Caco-2 (cell line): ENCODE results near the gene SMIM10L1. TPM values are rescaled to one million over a fixed set of nuclear protein-coding genes. Genes with fewer than 3 reads are reported as not detected.

Source experiments
- BruUV-seq: library from RNA; stranded (reverse); fragments of 400-500 nt; replicated peaks from 2 replicates; lab custom pipeline; 2021; lab: Mats Ljungman, UMichigan
- CTCF ChIA-PET: fragments of 300-600 bp; sonication (Branson Sonifier 250); formaldehyde crosslinking; loops from one replicate; lab custom pipeline; 2022; ENCODE audit warnings: antibody characterized with exemption; lab: Charles Lee
- POLR2A ChIA-PET: fragments of 300-600 bp; sonication (Branson Sonifier 250); formaldehyde crosslinking; loops from one replicate; lab custom pipeline; 2022; ENCODE audit warnings: antibody characterized with exemption; lab: Charles Lee
- DNase-seq, 2 experiments: peaks; one replicate each; pipeline versions ENCODE4 v3.0.0 to v3.0.0-alpha.2; 2020 to 2022
- H3K27me3 ChIP-seq: replicated peaks from 2 replicates; pipeline ENCODE4 v1.6.0; 2011; ENCODE audit warnings: low read length; ENCODE audit not compliant: control insufficient read depth, insufficient read depth
- H3K36me3 ChIP-seq: 2 replicates; pipeline ENCODE4 v1.5.1; 2011; ENCODE audit warnings: low read length; ENCODE audit not compliant: control insufficient read depth, insufficient read depth
- H3K4me1 ChIP-seq: fragments of 250-450 bp; sonication (Bioruptor Pico); 2 replicates; pipeline ENCODE4 v1.5.1; 2020; ENCODE audit warnings: mild to moderate bottlenecking
- H3K4me3 ChIP-seq: 2 replicates; pipeline ENCODE4 v1.5.1; 2011; ENCODE audit warnings: low read depth, mild to moderate bottlenecking, control low read depth, low read length
- H3K9me3 ChIP-seq: fragments of 250-450 bp; sonication (Bioruptor Pico); 2 replicates; pipeline ENCODE4 v1.5.1; 2020; ENCODE audit warnings: mild to moderate bottlenecking, moderate library complexity
- H3K27ac Mint-ChIP-seq: one replicate; pipeline ENCODE4 v1.8.0; 2022; ENCODE audit warnings: mixed read lengths; ENCODE audit not compliant: unreplicated experiment
- H3K27me3 Mint-ChIP-seq: one replicate; pipeline ENCODE4 v1.8.0; 2022; ENCODE audit warnings: mixed read lengths; ENCODE audit not compliant: insufficient read depth, unreplicated experiment
- H3K36me3 Mint-ChIP-seq: one replicate; pipeline ENCODE4 v1.8.0; 2022; ENCODE audit warnings: mild to moderate bottlenecking, mixed read lengths; ENCODE audit not compliant: insufficient read depth, unreplicated experiment
- H3K4me1 Mint-ChIP-seq: one replicate; pipeline ENCODE4 v1.8.0; 2022; ENCODE audit warnings: low read depth, mixed read lengths; ENCODE audit not compliant: unreplicated experiment
- H3K4me3 Mint-ChIP-seq: one replicate; pipeline ENCODE4 v1.8.0; 2022; ENCODE audit warnings: mild to moderate bottlenecking, moderate library complexity, mixed read lengths; ENCODE audit not compliant: unreplicated experiment
- H3K9me3 Mint-ChIP-seq: one replicate; pipeline ENCODE4 v1.8.0; 2022; ENCODE audit warnings: mixed read lengths; ENCODE audit not compliant: unreplicated experiment
- intact Hi-C: fragments of 100-400 bp; cut with micrococcal nuclease; formaldehyde crosslinking; loops from one replicate; pipeline ENCODE4 v1.10.0; 2022; ENCODE audit not compliant: unreplicated experiment
- total RNA-seq: library from RNA; stranded (reverse); gene quantifications from 2 replicates; pipeline ENCODE4 v1.2.3, GENCODE V29; 2022
- TF ChIP-seq, protein P1 (sequence below), 2 experiments: fragments of 200-600 bp in 1 of 2; IDR thresholded peaks; 1 replicate in 1 of 2; 2 replicates in 1 of 2; pipeline versions ENCODE4 v1.5.1 to v1.8.0; 2011 to 2022; ENCODE audit warnings: antibody characterized with exemption in 1 of 2, control low read depth in 1 of 2, inconsistent platforms in 1 of 2, low read depth in 1 of 2, low read length in 1 of 2, mild to moderate bottlenecking in 1 of 2, moderate library complexity in 1 of 2; ENCODE audit not compliant: insufficient read depth in 1 of 2, severe bottlenecking in 1 of 2, unreplicated experiment in 1 of 2

SMIM10L1 gene
- total RNA-seq, 1 experiment from 2014 or later, result 24.9 TPM

DNA sequence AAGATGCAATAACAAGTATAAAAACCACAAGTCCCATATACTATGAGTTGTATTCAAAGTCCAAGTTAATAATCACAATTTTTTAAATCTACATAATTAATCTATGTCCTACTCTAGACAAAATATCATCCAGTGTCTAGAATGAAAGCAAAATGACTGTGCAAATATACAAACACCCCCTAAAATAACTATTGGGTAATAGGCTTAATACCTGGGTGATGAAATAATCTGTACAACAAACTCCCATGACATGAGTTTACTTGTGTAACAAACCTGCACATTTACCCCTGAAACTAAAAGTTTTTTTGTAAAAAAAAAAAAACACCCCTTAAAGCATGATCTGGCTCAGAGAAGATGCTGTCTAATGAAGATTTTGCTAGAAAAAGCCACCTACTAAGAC is 11.5 kb downstream of the SMIM10L1 start:
- no peaks in the 10 kb centered on the region for H3K4me1 Mint-ChIP-seq
- H3K27me3 Mint-ChIP-seq, result peaks cover 2% of the 10 kb centered on the region

DNA sequence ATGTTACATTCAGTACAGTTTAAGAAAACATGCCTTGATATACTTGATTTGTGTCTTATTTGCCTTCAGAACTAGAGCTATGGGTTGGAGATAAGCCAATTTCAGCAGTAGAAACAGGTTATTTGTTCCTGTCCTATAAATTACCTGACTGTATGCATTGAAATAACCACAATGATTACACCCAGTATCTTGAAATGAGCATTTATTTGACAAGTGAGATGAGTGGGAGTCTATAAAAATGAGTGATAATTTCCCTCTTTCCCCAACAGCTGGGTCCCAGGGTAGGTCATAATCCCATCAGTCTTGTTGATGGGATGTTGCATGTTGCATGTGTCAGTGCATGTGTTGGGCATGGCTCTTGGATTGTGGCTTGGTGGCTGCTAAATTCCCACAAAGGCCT is 12.0 kb downstream of the SMIM10L1 start:
- Mint-ChIP-seq H3K27me3 (peaks cover 2% of the 10 kb centered on the region), H3K4me3 (no peak overlapping the region), H3K27ac (no peak overlapping the region), H3K36me3 (no peaks in the 10 kb centered on the region), H3K4me1 (no peaks in the 10 kb centered on the region), H3K9me3 (no peaks in the 10 kb centered on the region)
- no peak for DNase-seq
- H3K27me3 ChIP-seq, result no peaks in the 10 kb centered on the region
- no TSS peak for BruUV-seq
- no peaks in the 10 kb centered on the region for H3K4me1 ChIP-seq
- H3K4me3 ChIP-seq, result no peak overlapping the region
- ChIA-PET POLR2A (interaction anchor here (0.8 kb wide), 1 partner anchor 12 kb away, joined by 5 read pairs; no protein-coding TSS in a partner anchor), CTCF (no interaction called here)
- intact Hi-C loops, result no loop called here
- TF ChIP-seq, protein P1, sequence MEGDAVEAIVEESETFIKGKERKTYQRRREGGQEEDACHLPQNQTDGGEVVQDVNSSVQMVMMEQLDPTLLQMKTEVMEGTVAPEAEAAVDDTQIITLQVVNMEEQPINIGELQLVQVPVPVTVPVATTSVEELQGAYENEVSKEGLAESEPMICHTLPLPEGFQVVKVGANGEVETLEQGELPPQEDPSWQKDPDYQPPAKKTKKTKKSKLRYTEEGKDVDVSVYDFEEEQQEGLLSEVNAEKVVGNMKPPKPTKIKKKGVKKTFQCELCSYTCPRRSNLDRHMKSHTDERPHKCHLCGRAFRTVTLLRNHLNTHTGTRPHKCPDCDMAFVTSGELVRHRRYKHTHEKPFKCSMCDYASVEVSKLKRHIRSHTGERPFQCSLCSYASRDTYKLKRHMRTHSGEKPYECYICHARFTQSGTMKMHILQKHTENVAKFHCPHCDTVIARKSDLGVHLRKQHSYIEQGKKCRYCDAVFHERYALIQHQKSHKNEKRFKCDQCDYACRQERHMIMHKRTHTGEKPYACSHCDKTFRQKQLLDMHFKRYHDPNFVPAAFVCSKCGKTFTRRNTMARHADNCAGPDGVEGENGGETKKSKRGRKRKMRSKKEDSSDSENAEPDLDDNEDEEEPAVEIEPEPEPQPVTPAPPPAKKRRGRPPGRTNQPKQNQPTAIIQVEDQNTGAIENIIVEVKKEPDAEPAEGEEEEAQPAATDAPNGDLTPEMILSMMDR (IDR thresholded peaks at IDR 0.05; ENCODE audit: insufficient read depth in 1 of 2, low read depth in 1 of 2, low read length in 1 of 2, severe bottlenecking in 1 of 2, unreplicated experiment in 1 of 2), result no peak
- H3K9me3 ChIP-seq, result no peaks in the 10 kb centered on the region
- no peaks in the 10 kb centered on the region for H3K36me3 ChIP-seq

More for the DNA sequence above, 11.5 kb downstream of the SMIM10L1 start:
- Histone ChIP-seq H3K4me3 (no peak overlapping the region), H3K9me3 (no peaks in the 10 kb centered on the region), H3K4me1 (no peaks in the 10 kb centered on the region), H3K36me3 (no peaks in the 10 kb centered on the region), H3K27me3 (no peaks in the 10 kb centered on the region)
- H3K9me3 Mint-ChIP-seq, result no peaks in the 10 kb centered on the region
- intact Hi-C loops, result no loop called here
- no peak overlapping the region for H3K27ac Mint-ChIP-seq
- H3K4me3 Mint-ChIP-seq, result no peak overlapping the region
- no peaks in the 10 kb centered on the region for H3K36me3 Mint-ChIP-seq
- TF ChIP-seq, protein P1 (IDR thresholded peaks at IDR 0.05; ENCODE audit: insufficient read depth in 1 of 2, low read depth in 1 of 2, low read length in 1 of 2, severe bottlenecking in 1 of 2, unreplicated experiment in 1 of 2), result no peak
- ChIA-PET CTCF (no interaction called here), POLR2A (interaction anchor here (0.8 kb wide), 1 partner anchor 11 kb away, joined by 5 read pairs; no protein-coding TSS in a partner anchor)
- no peak for DNase-seq
- BruUV-seq, result no TSS peak

DNA sequence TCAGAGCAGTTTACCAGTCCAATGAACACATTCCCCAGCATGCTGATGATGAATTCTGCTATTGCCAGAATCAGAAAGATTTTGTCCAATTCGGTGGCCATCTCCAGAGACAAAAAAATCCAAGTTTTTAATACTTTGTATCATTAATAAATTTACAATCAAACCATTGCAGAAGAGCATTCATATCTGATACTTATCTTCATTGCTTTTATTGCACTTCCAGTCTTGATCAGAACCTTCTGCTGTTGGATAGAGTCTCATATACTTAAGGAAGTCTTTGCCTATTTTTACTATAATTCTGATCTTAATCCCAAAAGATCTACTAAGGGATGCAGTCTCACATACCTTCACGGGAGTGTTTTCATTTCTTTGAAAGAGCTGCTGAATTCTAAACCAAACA is 15.8 kb downstream of the SMIM10L1 start, which contains the start of gene TAS2R42:
TSS of gene TAS2R42 (minus strand) at position 101 of the 400 bp plus-strand sequence. CDS start at position 101, 0 bp downstream.
- no peak within 1 kb of the TSS for H3K4me3 Mint-ChIP-seq
- H3K4me1 Mint-ChIP-seq, result no peaks in the 10 kb centered on the region
- ChIA-PET CTCF (no interaction called here), POLR2A (no interaction called here)
- Histone ChIP-seq H3K4me3 (no peak within 1 kb of the TSS), H3K9me3 (no peaks in the 10 kb centered on the region), H3K27me3 (no peaks in the 10 kb centered on the region), H3K36me3 (no peaks in the 10 kb centered on the region), H3K4me1 (no peaks in the 10 kb centered on the region)
- no peak for DNase-seq
- peaks cover 14% of the 10 kb centered on the region for H3K27me3 Mint-ChIP-seq
- no peaks in the 10 kb centered on the region for H3K9me3 Mint-ChIP-seq
- intact Hi-C loops, result no loop called here
- TF ChIP-seq, protein P1 (IDR thresholded peaks at IDR 0.05; ENCODE audit: insufficient read depth in 1 of 2, low read depth in 1 of 2, low read length in 1 of 2, severe bottlenecking in 1 of 2, unreplicated experiment in 1 of 2), result no peak
- no peak within 1 kb of the TSS for H3K27ac Mint-ChIP-seq
- H3K36me3 Mint-ChIP-seq, result no peaks in the 10 kb centered on the region
- no TSS peak for BruUV-seq
